Keratinocyte (primary cell): ENCODE measurements around the gene SNCB.

Experiments
- CTCF ChIP-seq, 3 experiments: IDR thresholded peaks in 1 of 3; conservative IDR thresholded peaks in 1 of 3; optimal IDR thresholded peaks in 1 of 3; 2 replicates in 2 of 3; 3 replicates in 1 of 3; pipeline versions ENCODE3 to v1.5.1; 2011; ENCODE audit warnings: low read length in 3 of 3, mild to moderate bottlenecking in 3 of 3, moderate library complexity in 2 of 3, control low read depth in 1 of 3, inconsistent platforms in 1 of 3; ENCODE audit not compliant: insufficient read depth in 2 of 3; ENCODE audit errors: extremely low read depth in 1 of 3
- EZH2 ChIP-seq: IDR thresholded peaks from one replicate; pipeline ENCODE4 v1.6.1; 2012; ENCODE audit warnings: inconsistent platforms, mild to moderate bottlenecking, low read length, moderate library complexity

GRCh38 chr5:176647843-176648473 is 17.6 kb upstream of the SNCB start:
- no peak for TF ChIP-seq CTCF (optimal IDR thresholded peaks at IDR 0.05 in 1 of 3, IDR thresholded peaks at IDR 0.05 in 1 of 3, conservative IDR thresholded peaks at IDR 0.05 in 1 of 3; ENCODE audit: extremely low read depth in 1 of 3, insufficient read depth in 2 of 3, low read length in 3 of 3)
- no peak for TF ChIP-seq EZH2
